ENCODE measurements around the gene IMPDH2. TPM values are rescaled to one million over a fixed set of nuclear protein-coding genes. Genes with fewer than 3 reads are reported as not detected.

The IMPDH2 gene
- total RNA-seq, 1 donor from 2014 or later = 261 TPM

DNA sequence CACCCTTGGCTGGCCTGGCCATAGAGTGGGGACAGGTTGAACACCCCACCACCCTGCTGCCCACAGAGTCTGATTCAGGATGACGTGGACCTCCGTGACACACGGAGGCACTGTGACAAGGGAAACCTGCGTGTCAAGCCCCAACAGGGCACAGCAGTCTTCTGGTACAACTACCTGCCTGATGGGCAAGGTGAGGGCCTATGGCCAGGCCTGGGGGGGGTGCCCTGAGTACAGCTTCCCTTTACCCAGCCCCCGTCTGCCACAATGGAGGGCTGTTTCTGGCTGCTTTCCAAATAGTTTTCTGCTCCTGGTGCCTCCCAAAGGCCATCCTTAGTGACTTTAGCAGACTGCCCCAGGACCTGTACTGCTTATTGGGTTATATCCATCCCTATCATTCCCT, 23.2 kb downstream of the IMPDH2 start:
- DNase-seq = no peak

DNA sequence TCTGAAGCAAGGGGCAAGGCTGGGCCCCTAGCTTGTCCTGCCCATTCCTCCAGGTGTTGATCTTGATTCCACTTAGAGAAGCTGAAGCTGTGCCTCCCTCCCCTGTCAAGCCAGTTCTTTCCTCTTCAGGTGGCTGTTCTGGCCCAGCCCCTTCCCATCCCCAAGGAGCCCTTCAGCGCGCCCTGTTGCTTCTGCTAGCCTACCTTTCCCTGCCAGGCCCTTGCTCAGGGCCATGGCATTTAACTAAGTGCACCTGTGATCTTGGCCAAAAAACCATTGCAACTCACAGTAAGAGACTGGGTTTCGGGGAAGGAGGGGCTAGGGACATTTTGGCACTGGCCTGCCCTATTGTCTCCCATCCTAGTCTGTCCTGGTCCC, 23.9 kb downstream of the IMPDH2 start:
- DNase-seq = no peak

DNA sequence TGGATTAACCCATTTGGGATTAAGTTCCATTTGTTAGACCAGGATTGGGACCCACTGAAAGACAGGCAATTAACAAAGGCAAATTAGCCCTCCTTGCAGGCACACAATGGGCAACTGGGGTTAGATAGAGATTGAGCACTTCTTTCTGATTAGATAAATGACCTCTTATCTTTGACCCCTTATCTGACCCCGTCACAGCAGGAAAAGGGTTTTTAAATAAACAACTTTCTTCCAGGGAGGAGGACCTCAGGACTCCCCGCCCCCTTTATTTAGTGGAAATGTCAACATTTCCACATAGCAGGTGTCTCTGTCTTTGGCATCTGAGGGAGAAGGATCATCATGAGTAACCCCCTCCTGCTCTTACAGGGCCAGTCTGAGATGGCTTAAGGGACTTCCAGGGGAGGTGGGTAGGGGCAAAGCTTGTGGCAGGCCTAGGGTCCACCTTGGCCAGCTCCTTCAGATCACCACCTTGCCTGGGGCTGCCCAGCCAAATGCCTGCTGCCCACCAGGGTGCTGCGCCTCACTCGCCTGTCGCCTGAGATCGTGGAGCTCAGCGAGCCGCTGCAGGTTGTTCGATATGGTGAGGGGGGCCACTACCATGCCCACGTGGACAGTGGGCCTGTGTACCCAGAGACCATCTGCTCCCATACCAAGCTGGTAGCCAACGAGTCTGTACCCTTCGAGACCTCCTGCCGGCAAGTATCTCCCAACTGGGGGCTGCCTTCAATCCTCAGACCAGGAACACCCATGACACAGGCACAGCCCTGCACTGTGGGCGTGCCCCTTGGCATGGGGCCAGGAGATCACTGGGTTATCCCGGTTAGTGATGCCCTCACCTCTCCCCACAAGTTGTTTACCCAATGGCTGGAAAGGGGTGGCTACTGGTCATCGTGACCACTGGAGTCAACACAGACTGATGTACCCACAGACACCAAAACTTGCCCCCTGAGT, 24.6 kb downstream of the IMPDH2 start:
- no peak for DNase-seq

DNA sequence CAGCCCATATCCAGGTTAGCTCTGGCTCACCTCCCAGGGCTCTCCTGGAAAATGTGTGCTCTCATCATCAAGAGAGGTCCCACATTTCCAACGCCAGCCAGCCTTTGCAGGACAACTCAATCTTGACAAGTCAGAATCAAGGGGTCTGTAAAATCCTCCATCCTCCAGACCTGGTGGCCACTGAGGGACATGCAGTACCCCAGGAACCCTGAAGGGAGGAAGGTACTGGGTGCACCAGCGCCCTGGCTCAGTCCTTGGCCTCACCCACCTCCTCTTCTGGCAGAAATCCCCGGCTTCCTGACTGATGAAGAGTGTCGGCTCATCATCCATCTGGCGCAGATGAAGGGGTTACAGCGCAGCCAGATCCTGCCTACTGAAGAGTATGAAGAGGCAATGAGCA, 28.0 kb downstream of the IMPDH2 start:
- DNase-seq = no peak

DNA sequence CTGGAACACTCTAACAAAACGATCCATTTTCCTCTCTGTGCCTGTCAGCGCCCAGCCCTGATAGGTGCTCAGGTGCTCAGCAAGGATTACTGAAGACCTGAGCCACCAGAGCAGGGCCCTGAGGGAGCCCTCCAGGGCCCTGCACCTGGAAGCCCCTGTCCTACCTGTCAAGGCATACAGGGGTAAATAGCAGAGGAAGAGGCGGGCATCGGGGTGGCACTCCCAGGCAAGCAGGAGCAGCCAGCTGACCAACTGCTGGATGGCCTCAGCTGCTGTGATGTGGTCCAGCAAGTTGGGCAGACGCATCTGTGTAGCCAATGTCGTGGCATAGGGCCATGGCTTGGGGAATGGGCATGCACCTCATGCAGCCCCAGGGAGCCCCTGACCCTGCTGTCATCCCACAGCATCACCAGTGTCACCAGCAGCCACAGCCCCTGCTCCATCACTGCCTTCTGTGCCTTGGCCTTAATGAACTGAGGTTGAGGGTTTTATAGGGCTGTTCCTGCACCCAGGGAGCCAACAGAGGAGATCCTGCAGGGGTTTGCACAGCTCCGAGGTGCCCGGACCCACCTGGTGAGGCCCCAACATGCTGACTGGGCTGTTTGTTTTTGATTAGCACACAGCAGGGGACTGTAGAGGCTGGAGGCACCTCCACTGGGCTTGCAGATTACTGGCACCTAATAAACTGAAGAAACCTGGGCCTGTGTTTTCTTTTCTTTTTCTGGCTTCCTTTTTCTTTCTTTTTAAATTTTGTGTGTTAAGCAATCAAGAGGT, 29.9 kb downstream of the IMPDH2 start:
- no peak for DNase-seq

DNA sequence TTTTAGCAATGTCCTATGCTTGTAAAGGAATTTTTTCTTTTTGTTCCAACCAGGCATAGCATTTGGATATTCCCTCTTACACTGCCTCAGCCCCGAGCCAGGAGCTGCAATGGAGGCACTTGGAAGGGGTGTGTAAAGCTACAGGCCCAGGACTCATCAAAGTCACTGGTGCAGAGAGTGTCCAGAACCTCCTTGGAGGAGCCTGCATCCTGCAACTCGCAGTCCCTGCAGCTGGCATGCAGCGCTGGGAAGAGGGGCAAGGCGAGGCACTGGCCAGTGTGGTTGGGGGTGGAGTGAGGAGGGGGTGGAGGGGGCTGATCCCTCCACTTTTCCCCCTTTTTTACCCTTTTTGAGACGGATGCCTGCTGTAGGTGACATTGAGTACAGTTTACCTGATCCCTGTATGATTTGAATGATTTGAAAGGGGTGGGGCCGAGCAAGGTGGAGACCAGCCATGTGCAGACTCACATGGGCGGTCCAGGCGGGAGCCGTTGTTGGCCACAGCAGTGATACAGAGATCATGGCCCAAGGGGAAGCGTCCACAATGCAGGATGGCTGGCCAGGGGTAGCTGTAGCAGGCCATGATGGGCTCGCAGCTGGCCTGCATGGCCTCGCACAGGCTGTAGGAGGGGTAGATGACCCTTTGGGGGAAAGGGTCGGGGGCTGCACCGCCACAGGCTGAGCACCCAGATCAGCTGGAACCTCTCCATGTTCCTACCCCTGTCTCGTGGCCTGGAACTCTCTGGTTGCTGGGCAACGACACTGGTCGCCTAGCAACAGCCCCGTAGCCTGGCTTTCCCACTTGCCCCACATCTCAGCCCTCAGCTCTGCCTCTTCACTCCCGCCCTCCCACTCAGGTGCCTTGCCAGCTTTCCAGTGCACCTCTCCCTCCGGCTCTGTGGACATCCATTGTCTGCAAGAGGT, 31.2 kb downstream of the IMPDH2 start:
- DNase-seq = no peak

DNA sequence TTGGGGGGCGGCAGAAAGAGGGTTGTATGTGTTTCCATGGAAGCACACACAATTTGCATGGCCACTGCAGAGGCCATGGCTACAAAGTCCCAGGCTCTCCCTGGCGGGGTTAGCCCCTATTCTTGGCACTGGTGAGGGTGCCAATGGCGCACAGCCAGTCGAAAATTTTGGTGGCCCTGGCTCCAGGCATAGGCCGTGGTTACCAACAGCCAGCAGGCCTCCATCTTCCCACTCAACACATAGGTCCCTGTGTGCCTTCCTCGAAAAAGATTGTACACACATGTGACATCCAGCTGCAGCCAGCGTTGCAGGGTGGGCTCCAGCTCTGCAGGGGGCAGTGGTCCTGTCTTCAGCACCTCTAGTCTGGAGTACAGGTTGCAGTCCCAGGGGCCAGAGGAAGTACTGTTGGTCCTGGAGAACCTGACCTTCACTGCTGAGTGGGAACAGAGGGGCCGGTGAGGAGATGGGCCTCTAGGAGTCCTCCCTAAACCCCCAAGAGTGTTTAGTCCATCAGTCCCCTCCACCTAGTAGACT, 32.0 kb downstream of the IMPDH2 start:
- DNase-seq = no peak

DNA sequence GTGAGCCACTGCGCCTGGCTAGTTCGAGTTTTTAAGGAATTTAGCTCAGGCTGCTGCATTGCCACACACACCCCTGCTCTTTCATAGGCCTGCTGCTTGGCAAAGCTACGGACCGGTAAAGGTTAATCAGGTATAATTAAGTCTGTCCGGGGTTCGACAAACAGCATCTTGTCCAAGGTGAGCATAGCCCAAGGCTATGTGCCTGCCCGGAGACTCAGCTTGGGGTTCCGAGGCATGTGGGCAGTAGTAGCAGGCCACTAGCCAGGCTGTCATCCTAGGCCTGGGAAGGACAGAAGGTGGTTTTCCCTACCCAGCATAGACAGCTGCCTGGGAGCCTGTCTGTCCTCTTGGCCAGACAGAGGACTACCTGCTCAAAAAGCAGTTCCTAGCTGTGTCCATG, 32.6 kb downstream of the IMPDH2 start:
- no peak for DNase-seq

DNA sequence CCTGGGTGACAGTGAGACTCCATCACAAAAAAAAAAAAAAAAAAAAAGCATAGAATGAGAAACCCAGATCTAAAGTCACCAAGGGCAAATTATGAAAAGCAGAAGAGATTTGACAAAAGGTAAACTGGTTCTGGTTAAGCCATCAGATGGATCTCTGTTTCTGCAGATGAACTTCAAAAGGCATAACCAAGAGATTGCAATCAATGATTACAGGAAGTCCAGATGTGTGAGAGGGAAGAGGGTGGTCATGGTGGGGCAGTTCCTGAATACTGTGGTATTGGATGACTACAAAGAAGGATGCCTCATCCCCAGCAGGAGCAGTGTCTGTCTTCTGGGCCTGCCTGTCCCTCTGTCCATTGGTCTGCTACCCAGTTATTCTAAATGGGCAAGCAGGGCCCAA, 35.4 kb downstream of the IMPDH2 start:
- no peak for DNase-seq

DNA sequence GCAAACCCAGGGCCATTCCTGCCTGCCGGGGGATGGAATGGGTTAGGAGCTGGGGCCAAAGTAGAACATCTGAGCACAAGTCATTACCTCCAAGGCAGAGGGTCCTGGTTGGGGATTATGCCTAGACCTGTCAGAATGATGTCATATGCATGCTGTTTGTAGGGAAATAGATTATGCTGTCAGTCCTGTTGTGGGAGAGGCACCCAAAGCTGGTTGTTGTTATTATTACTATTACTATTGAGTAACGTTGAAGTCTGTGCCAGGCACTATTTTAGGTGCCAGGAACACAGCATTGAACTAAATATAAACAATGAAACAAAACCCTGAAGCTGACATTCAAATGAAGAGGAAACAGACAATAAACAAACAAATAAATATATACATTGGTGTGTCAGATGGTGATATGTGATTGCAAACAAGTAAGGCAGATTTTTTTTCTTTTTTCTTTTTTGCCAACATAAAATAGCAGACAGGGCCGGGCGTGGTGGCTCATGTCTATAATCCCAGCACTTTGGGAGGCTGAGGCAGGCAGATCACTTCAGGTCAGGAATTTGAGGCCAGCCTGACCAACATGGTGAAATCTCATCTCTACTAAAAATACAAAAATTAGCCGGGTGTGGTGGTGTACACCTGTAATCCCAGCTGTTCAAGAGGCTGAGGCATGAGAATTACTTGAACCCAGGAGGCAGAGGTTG, 37.2 kb downstream of the IMPDH2 start:
- no peak for DNase-seq

DNA sequence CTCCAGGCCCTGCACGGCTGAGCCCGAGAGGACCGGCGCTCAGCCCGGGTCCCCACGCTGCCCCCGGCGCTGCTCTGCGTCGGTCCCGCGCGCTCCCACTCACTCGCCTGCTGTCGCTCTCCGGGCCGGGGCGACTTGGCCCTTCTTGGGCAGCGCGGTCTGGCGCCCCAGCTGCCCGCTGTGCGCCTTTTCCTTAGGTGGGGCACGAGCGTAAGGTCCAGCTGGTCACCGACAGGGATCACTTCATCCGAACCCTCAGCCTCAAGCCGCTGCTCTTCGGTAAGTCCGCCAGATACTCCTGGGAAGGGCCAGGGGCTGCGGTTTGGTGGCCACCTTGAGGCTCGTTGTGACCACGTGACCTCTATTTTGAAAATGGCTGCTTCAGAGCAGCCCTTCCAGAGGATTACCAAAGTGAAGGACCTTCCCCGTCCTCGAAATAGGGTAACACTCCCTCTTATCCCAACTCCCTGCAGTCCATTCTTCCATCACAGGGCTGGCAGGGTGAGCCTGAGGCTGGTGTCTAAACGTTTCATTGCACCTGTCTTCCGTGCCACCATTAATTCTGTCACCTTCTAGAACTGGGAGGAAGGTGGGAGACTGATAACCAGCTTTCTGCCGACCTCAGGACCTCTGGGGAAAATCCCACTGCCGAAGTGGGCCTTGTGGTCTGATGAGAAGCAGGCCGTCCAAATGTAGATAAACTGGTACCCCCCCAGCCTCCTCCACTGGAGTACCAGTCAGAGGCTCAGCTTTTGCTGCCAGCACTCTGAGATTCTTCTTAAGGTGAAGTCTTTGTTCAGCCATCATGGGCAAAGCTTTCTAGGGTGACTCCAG, 38.3 kb downstream of the IMPDH2 start:
- no peak for DNase-seq

DNA sequence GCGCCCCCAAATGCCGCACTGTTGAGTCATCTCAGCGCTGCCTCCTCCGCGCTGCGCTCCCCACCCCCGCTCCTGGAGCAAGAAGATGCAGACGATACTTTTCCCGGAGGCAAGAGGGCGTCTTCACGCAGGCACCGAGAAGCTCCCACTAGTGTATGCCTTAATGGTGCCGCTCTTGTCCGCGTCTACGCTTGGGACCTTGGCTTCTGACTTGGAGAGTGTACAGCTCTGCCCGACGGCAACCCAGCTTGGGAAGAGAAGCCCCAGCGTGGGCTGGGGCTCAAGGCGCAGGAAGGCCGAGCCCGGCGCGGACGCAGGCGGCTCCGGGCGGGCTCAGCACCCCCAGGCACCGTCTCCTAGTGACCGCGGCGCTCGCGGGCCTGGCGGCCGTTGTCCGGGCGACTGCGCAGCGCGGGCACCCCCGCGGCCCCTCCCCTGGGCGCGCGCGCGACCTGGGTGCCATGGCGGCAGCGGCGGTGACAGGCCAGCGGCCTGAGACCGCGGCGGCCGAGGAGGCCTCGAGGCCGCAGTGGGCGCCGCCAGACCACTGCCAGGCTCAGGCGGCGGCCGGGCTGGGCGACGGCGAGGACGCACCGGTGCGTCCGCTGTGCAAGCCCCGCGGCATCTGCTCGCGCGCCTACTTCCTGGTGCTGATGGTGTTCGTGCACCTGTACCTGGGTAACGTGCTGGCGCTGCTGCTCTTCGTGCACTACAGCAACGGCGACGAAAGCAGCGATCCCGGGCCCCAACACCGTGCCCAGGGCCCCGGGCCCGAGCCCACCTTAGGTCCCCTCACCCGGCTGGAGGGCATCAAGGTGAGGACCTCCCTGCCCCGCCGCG, 39.2 kb downstream of the IMPDH2 start, which contains the start of gene P4HTM:
P4HTM (plus strand) TSS at position 446 of the 840 bp plus-strand sequence; CDS start at position 462, 16 bp downstream.
- peak; percentile 87 for DNase-seq

DNA sequence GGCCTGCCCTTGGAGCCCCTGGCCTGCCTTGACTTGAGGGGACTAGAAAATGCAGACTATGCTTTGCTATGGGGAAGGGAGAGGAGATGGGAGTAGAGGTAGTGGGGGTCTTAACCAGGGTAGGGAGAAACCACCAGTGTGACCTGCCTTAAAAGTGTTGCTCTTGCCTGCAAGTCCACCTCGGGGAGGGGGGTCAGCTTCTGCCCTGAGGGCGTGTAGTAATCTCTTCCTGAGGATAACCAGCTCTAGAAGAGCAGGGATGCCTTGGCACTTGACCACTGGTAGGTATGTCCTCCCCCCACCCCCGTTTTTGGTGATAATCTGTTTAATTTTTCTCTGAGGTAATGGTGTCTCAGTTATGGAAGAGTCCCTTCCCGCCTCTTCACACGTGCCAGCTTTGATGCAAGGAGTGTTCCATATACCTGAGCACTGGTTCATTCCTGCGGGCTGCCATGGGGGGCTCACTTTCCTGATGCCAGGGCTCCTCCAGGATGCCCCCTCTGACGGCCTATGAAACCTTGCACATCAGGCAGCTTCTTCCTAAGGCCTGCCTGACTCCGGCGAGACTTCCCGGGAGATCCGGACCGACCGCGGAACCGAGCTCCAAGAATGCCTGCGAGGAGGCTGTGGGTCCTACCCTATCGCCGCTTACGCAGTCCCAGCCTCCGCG, 39.9 kb downstream of the IMPDH2 start:
- peak; percentile 1 for DNase-seq

DNA sequence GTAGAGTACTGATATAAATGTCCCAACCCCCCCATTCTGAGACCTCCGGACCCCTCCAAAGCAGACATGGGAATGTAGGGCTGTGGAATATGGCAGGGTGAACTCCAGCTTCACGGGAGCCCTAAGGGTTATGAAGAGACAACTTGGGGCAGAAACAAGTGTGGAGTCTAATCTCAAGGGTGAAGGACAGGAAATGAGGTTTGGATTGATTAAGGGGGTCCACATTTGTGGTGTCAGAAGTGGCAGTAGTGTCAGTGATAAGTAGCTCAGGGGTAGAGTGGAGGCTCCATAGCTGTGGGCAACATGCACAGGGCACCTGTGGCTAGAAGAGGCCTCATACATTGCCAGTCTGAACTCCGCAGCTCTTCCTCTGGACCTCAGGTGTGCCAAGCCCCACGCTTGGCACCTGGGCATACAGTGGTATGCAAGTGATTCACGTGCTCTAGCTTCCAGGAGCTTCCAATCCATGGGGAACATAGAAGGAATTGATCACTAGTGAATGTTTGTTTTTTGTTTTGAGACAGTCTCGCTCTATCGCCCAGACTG, 43.3 kb downstream of the IMPDH2 start:
- no peak for DNase-seq

DNA sequence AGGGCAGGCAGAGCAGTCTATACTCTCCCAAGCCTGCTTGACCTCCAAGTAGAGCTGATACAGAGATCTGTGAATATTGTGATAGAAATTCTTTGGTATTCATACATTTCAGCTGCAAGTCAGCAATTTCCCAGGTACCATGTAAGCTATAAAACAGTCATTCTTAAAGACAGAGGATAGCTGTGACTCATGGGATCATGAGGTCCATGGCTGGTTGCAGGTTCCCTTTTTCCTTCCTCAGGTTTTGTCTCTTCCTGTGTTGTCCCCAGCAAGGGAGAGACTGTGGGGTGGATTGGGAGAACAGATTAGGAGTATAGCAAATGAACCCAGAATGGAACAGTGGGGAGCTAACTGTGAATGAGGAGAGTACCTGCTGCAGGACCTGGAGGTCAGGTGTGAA, 44.5 kb downstream of the IMPDH2 start:
- DNase-seq = no peak

DNA sequence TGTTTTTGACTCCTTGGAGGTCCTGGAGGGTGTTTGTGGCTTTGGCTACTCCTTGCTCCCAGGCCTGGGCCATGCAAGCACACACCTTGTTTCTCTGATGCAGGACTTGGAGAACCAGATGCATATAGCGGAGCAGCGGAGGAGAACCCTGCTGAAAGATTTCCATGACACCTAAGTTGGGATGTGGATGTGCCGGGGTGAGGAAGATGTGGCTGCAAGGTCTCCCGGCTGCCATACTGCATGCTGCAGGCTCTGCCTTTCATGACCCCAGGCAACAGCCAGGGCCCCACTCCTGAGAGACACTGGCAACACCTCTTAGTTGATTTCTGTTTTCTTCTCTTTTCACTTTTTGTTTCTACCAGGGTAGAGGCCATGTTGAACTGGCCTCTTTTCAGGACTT, 46.1 kb downstream of the IMPDH2 start:
- no peak for DNase-seq

DNA sequence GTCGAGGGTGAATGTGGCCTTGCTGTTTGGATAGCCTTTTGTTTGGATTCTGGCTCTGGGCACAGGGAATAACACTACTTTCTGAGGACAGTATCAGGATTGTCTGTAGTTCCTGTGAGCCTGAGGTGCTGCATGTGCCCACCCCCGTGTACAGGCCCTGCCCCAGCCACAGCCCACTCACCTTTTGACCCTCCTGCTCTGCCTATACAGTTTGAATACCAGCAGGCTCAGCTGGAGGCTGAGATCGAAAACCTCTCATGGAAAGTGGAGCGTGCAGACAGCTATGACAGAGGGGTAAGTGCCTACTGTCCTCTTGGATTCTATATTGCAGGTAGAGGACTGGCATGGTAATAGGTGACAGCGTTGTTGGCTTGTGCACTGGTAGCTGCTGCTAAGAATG, 46.5 kb downstream of the IMPDH2 start:
- DNase-seq = no peak

DNA sequence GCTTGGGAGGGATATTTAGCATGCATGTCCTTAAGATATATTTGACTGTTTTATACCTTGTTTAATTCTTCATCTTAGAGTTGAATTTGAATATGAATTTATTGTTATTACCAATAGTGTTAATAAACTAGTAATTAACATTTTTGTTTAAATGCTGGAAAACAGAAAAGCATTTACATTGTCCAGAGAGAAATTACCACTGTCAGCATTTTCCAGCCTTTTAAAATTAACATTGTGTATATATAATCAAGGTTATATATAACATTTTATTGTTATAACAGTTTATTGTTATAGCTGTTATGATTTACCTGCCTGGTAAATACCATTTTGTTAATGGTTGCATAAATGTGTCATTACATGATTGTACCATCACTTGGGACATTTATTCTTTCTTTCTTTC, 47.2 kb downstream of the IMPDH2 start:
- no peak for DNase-seq

DNA sequence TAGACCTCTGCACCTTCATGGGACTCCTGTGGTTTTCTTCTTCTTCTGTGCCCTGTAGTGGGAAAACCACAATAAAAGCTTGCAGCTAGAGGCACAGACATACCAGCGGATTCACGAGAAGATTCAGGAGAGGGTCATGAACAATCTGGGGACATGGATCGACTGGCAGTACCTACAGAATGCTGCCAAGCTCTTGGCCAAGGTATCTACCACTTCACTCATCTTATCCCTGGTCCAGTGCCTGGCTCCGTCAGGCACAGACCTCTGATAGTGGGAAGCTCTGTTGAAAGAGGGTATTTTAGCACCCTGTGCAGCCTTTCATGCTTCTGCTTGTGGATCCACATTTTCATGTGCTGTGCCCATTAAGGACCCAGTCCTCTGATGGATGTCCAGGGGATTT, 48.9 kb downstream of the IMPDH2 start:
- DNase-seq = no peak

Data from skin of body (tissue), 2 donors.